H1 (cell line): ENCODE results near the gene TEK.

Source experiments
- SIN3A ChIP-seq, 2 experiments: IDR thresholded peaks in 1 of 2; conservative IDR thresholded peaks in 1 of 2; 2 replicates each; pipeline ENCODE4 v1.6.1; 2011 to 2012; ENCODE audit warnings: low read length in 2 of 2, improper control_type of control experiment in 1 of 2, low read depth in 1 of 2, mild to moderate bottlenecking in 1 of 2
- TF ChIP-seq, protein P1 (sequence below), 3 experiments: IDR thresholded peaks; 1 replicate in 2 of 3; 2 replicates in 1 of 3; pipeline versions ENCODE4 v1.5.1 to v1.6.1; 2011; ENCODE audit warnings: low read length in 3 of 3, mild to moderate bottlenecking in 3 of 3, inconsistent platforms in 2 of 3, low read depth in 1 of 3, moderate library complexity in 1 of 3; ENCODE audit not compliant: insufficient read depth in 1 of 3; ENCODE audit errors: control extremely low read depth in 1 of 3
- TF ChIP-seq, protein P2 (sequence below): IDR thresholded peaks from 2 replicates; pipeline ENCODE4 v1.6.1; 2011; ENCODE audit warnings: low read length, improper control_type of control experiment
- TF ChIP-seq, protein P3 (sequence below): IDR thresholded peaks from 2 replicates; pipeline ENCODE4 v1.6.1; 2011; ENCODE audit warnings: low read depth, mild to moderate bottlenecking, low read length; ENCODE audit not compliant: insufficient read depth

DNA sequence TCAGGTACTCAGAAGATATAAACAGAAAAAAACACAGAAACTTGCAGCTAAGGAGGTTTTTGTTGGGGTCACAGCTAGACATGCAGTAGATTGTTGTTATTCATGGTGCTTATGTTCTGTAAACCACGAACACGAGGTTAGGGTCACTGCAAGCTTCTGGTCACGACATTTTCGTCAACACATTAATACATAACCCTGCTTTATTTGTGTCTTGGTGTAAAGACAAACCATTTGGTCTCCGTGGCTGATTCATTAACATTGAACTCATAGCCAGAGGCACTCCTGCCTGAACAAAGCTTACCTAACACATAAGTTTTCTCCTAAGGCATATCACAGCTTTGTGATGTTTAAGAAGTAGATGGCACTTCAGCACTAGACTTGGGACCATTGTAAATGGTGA is 16.9 kb downstream of the TEK start:
- TF ChIP-seq, protein P1, sequence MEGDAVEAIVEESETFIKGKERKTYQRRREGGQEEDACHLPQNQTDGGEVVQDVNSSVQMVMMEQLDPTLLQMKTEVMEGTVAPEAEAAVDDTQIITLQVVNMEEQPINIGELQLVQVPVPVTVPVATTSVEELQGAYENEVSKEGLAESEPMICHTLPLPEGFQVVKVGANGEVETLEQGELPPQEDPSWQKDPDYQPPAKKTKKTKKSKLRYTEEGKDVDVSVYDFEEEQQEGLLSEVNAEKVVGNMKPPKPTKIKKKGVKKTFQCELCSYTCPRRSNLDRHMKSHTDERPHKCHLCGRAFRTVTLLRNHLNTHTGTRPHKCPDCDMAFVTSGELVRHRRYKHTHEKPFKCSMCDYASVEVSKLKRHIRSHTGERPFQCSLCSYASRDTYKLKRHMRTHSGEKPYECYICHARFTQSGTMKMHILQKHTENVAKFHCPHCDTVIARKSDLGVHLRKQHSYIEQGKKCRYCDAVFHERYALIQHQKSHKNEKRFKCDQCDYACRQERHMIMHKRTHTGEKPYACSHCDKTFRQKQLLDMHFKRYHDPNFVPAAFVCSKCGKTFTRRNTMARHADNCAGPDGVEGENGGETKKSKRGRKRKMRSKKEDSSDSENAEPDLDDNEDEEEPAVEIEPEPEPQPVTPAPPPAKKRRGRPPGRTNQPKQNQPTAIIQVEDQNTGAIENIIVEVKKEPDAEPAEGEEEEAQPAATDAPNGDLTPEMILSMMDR (IDR thresholded peaks at IDR 0.05; ENCODE audit: control extremely low read depth in 1 of 3, insufficient read depth in 1 of 3, low read depth in 1 of 3, low read length in 3 of 3), result no peak
- TF ChIP-seq, protein P2, sequence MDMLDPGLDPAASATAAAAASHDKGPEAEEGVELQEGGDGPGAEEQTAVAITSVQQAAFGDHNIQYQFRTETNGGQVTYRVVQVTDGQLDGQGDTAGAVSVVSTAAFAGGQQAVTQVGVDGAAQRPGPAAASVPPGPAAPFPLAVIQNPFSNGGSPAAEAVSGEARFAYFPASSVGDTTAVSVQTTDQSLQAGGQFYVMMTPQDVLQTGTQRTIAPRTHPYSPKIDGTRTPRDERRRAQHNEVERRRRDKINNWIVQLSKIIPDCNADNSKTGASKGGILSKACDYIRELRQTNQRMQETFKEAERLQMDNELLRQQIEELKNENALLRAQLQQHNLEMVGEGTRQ, result no peak
- TF ChIP-seq SIN3A (conservative IDR thresholded peaks at IDR 0.05 in 1 of 2, IDR thresholded peaks at IDR 0.05 in 1 of 2; ENCODE audit: low read depth in 1 of 2, low read length in 2 of 2), result no peak
- TF ChIP-seq, protein P3, sequence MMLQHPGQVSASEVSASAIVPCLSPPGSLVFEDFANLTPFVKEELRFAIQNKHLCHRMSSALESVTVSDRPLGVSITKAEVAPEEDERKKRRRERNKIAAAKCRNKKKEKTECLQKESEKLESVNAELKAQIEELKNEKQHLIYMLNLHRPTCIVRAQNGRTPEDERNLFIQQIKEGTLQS, result no peak
